ENCODE results near the gene SHB. TPM values are rescaled to one million over a fixed set of nuclear protein-coding genes. Genes with fewer than 3 reads are reported as not detected.
A peak's percentile ranks its signal among the peaks of the same experiment; 100 is the strongest.

Gene SHB
- total RNA-seq, 1 experiment from 2014 or later, result 12.2 TPM

DNA sequence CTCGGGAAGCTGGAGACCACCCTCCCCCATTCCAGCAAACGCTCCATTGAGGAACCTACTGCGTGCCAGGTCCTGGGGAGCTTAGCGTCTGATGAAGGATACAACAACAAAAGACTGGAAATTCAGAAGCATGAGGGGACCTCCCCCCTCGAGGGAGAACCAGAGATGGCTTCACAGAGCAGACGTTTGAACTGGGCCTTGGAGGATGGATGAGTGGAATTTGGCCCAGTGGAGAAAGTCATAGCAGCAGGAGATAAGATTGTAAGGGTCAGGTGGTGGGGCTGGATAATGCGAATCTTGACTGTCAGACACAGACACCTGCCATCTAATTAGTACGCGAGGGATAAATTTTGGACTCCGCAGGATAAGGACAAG, 163.9 kb downstream of the SHB start:
- Mint-ChIP-seq H3K27me3 (ENCODE audit: low read depth) (peaks cover 8% of the 10 kb centered on the region; the same call in 1 of the 2 replicates), H3K36me3 (peaks cover 3% of the 10 kb centered on the region), H3K9me3 (no peaks in the 10 kb centered on the region), H3K4me1 (peaks cover 18% of the 10 kb centered on the region), H3K27ac (no peak overlapping the region), H3K4me3 (peak overlapping the region; percentile 79)
- TF ChIP-seq PRDM15 (CRISPR knock-in tag; IDR thresholded peaks at IDR 0.05) (no peak), GTF2I (CRISPR knock-in tag; conservative IDR thresholded peaks at IDR 0.05) (no peak), ZNF138 (CRISPR knock-in tag; conservative IDR thresholded peaks at IDR 0.05) (no peak), CREB1 (CRISPR knock-in tag; IDR thresholded peaks at IDR 0.05) (no peak), ZNF232 (CRISPR knock-in tag; IDR thresholded peaks at IDR 0.05) (no peak), ZBTB43 (CRISPR knock-in tag; IDR thresholded peaks at IDR 0.05) (no peak), MXD4 (CRISPR knock-in tag; IDR thresholded peaks at IDR 0.05; ENCODE audit: borderline replicate concordance) (no peak), IRF1 (CRISPR knock-in tag; IDR thresholded peaks at IDR 0.05) (no peak), CBFB (CRISPR knock-in tag; IDR thresholded peaks at IDR 0.05; ENCODE audit: low read depth) (no peak), CREM (CRISPR knock-in tag; IDR thresholded peaks at IDR 0.05) (no peak), ELF4 (CRISPR knock-in tag; IDR thresholded peaks at IDR 0.05; ENCODE audit: low read depth) (no peak)
- TF ChIP-seq, protein P1, sequence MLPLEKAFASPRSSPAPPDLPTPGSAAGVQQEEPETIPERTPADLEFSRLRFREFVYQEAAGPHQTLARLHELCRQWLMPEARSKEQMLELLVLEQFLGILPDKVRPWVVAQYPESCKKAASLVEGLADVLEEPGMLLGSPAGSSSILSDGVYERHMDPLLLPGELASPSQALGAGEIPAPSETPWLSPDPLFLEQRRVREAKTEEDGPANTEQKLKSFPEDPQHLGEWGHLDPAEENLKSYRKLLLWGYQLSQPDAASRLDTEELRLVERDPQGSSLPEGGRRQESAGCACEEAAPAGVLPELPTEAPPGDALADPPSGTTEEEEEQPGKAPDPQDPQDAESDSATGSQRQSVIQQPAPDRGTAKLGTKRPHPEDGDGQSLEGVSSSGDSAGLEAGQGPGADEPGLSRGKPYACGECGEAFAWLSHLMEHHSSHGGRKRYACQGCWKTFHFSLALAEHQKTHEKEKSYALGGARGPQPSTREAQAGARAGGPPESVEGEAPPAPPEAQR (CRISPR knock-in tag; IDR thresholded peaks at IDR 0.05), result no peak
- TF ChIP-seq, protein P2, sequence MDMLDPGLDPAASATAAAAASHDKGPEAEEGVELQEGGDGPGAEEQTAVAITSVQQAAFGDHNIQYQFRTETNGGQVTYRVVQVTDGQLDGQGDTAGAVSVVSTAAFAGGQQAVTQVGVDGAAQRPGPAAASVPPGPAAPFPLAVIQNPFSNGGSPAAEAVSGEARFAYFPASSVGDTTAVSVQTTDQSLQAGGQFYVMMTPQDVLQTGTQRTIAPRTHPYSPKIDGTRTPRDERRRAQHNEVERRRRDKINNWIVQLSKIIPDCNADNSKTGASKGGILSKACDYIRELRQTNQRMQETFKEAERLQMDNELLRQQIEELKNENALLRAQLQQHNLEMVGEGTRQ (CRISPR knock-in tag; IDR thresholded peaks at IDR 0.05), result no peak
- TF ChIP-seq, protein P3, sequence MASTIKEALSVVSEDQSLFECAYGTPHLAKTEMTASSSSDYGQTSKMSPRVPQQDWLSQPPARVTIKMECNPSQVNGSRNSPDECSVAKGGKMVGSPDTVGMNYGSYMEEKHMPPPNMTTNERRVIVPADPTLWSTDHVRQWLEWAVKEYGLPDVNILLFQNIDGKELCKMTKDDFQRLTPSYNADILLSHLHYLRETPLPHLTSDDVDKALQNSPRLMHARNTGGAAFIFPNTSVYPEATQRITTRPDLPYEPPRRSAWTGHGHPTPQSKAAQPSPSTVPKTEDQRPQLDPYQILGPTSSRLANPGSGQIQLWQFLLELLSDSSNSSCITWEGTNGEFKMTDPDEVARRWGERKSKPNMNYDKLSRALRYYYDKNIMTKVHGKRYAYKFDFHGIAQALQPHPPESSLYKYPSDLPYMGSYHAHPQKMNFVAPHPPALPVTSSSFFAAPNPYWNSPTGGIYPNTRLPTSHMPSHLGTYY (CRISPR knock-in tag; IDR thresholded peaks at IDR 0.05), result no peak
- ATAC-seq (no peak), DNase-seq (ENCODE audit: low spot score) (no peak)
- CTCF ChIA-PET, result interaction anchor here (1.1 to 3.6 kb wide), 3 partner anchors 8 to 359 kb away, joined by 3 to 22 read pairs (median 3); no protein-coding TSS in a partner anchor
- POLR2A ChIA-PET, result no interaction called here

DNA sequence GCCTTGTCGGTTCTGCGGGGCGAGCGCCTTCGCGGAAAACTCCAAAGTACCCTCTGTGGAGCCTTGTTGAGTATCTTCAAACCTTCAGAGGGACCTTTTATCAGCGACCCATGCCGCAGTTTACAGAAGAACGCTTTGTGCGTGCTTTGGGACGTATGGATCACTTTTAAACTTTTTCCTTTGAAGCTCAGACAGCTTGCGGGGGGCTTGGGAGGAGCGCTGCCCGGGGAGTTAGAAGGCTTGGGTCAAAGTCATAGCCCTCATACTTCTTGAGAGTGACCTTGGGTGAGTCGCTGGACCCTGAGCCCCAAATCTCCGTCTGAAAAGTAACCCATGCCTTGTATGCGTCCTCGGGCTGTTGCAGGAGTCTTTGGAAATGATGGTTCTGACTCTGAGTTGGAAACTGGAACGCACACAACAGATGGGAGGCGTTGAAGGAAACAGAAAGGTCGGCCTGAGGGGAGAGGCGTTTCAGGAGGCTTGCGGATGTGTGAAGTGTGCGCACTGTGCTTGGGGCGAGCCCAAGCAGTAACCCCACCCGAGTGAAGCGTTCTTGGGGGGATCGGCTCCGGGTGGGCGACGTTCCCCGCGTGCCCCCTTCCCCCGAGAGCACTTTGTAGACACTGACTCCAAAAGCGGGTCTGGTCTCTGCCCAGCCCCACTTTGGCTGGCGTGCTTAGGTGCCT, 164.4 kb downstream of the SHB start:
- H3K36me3 Mint-ChIP-seq, result peaks cover 3% of the 10 kb centered on the region
- DNase-seq (ENCODE audit: low spot score), result no peak
- no peaks in the 10 kb centered on the region for H3K9me3 Mint-ChIP-seq
- POLR2A ChIA-PET, result no interaction called here
- peak overlapping the region; percentile 79 for H3K4me3 Mint-ChIP-seq
- peaks cover 8% of the 10 kb centered on the region; the same call in 1 of the 2 replicates for H3K27me3 Mint-ChIP-seq (ENCODE audit: low read depth)
- CTCF ChIA-PET, result interaction anchor here (1.0 to 3.6 kb wide), 5 partner anchors 9 to 359 kb away, joined by 3 to 22 read pairs (median 3); no protein-coding TSS in a partner anchor
- peak overlapping the region; percentile 76 for H3K27ac Mint-ChIP-seq
- ATAC-seq, result peak; percentile 5; the same call in 1 of the 2 replicates
- peaks cover 18% of the 10 kb centered on the region for H3K4me1 Mint-ChIP-seq
- TF ChIP-seq STAT6 (CRISPR knock-in tag; conservative IDR thresholded peaks at IDR 0.05; ENCODE audit: low read depth), result no peak
- TF ChIP-seq TEAD4 (CRISPR knock-in tag; IDR thresholded peaks at IDR 0.05), result no peak
- TF ChIP-seq, protein P4, sequence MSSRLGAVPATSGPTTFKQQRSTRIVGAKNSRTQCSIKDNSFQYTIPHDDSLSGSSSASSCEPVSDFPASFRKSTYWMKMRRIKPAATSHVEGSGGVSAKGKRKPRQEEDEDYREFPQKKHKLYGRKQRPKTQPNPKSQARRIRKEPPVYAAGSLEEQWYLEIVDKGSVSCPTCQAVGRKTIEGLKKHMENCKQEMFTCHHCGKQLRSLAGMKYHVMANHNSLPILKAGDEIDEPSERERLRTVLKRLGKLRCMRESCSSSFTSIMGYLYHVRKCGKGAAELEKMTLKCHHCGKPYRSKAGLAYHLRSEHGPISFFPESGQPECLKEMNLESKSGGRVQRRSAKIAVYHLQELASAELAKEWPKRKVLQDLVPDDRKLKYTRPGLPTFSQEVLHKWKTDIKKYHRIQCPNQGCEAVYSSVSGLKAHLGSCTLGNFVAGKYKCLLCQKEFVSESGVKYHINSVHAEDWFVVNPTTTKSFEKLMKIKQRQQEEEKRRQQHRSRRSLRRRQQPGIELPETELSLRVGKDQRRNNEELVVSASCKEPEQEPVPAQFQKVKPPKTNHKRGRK (CRISPR knock-in tag; IDR thresholded peaks at IDR 0.05; ENCODE audit: borderline replicate concordance), result no peak
- TF ChIP-seq MXD4 (CRISPR knock-in tag; IDR thresholded peaks at IDR 0.05; ENCODE audit: borderline replicate concordance), result no peak
- no peak for TF ChIP-seq FOXK1 (CRISPR knock-in tag; IDR thresholded peaks at IDR 0.05)
- TF ChIP-seq NFATC4 (CRISPR knock-in tag; IDR thresholded peaks at IDR 0.05), result no peak

All from WTC11 (cell line).